Measurements from ENCODE around the gene ALDH9A1.

Gene ALDH9A1

DNA sequence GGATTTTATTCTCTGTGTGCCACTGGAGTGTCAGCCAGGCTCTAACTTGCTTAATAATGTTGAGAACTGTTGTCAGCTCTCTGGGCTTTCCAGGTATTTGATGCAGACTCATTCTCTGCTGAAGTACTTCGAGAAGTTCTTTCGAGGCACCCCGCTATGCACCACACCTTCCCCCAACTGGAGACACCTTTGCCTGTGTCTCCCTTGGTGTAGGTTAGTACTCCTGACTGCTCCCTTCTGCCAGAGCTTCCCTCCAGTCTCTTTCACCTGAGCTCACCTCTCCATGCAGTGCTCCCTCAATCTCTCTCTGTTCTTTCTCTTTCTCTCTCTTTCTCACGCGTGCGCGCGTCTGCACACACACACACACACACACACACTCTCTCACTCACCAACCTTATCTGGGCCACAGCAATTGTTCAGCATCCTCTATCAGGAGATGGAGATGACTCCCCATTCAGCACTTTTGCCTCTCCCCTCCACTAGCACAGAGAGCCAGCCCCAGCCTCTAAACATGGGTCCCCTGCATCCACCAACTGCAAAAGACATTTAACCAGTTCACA is 81.3 kb downstream of the ALDH9A1 start:
- DNase-seq = no peak

DNA sequence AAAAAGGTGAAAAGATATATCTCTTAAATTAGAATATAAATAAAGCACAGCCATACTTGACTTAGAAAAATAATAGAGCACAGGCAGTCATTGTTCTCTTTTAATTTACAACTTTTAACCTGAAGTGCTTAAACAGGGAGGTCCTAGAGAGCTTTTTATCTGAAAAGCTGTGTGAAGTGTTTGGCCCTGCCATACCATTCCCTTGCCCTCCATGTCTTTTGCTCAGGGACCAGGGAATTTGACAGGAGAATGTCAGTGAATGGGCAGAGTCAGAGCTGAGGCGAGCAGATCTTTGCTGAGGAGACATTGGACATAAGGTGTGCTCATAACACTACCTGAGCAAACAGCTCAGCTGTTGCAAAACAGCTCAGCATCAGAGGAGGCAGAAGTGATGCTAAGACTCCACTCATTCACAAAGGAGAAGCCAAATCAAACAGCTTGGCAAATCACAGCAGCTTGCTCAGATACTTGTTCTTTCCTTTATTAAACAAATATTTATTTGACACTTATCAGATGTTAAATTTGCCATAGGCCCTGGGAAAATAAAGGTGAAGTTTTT is 82.2 kb downstream of the ALDH9A1 start:
- DNase-seq = no peak
